HepG2 (cell line): Measurements from ENCODE around the gene VCL. TPM values are rescaled to one million over a fixed set of nuclear protein-coding genes. Genes with fewer than 3 reads are reported as not detected.

Experiments used
- ATAC-seq: fragments of 200-7000 bp; cut with Tn5 transposase; 3 replicates; pipeline ENCODE4 v1.9.1; 2020; ENCODE audit warnings: mild to moderate bottlenecking, moderate library complexity
- BruUV-seq: library from RNA; stranded (reverse); fragments of 400-500 nt; replicated peaks from 2 replicates; lab custom pipeline; 2021; lab: Mats Ljungman, UMichigan
- CTCF ChIA-PET: fragments of 300-600 bp; formaldehyde crosslinking; extraction: SDS; loops from one replicate; lab custom pipeline; 2021; ENCODE audit warnings: low total read pairs, inconsistent platforms, low intra/inter-chr PET ratio; lab: Yijun Ruan, JAX
- POLR2A ChIA-PET: fragments of 350-600 bp; sonication (Branson Sonifier 250); formaldehyde crosslinking; loops from one replicate; lab custom pipeline; 2020; ENCODE audit warnings: antibody characterized with exemption, inconsistent platforms; lab: Yijun Ruan, JAX
- DNase-seq: peaks from one replicate; pipeline ENCODE4 v3.0.0-alpha.2; 2015; ENCODE audit warnings: low spot score
- FAIRE-seq: peaks from 3 replicates; lab custom pipeline; 2011; peaks lifted over from hg19 to GRCh38; lab: Jason Lieb, UNC
- H2AFZ ChIP-seq: one replicate; pipeline ENCODE4 v1.6.1; 2011; ENCODE audit warnings: low read length, inconsistent platforms
- H3K27ac ChIP-seq: fragments of 300-600 bp; 3 replicates; pipeline ENCODE4 v1.8.0; 2011; ENCODE audit warnings: mixed run types, mild to moderate bottlenecking, mixed read lengths, low read length, inconsistent platforms; ENCODE audit not compliant: insufficient read depth; ENCODE audit errors: extremely low read length
- H3K27me3 ChIP-seq, 2 experiments: fragments of 200-600 bp in 1 of 2; 2 replicates in 1 of 2; 3 replicates in 1 of 2; pipeline versions ENCODE4 v1.6.0 to v1.8.0; 2011; ENCODE audit warnings: low read length in 2 of 2, mild to moderate bottlenecking in 2 of 2, moderate library complexity in 2 of 2, inconsistent platforms in 1 of 2; ENCODE audit not compliant: insufficient read depth in 2 of 2, control insufficient read depth in 1 of 2
- H3K36me3 ChIP-seq, 2 experiments: fragments of 200-600 bp in 1 of 2; replicated peaks in 1 of 2; 2 replicates in 1 of 2; 3 replicates in 1 of 2; pipeline versions ENCODE4 v1.5.1 to v1.8.0; 2011; ENCODE audit warnings: low read length in 2 of 2, inconsistent platforms in 1 of 2; ENCODE audit not compliant: insufficient read depth in 2 of 2, control insufficient read depth in 1 of 2
- H3K4me1 ChIP-seq: 2 replicates; pipeline ENCODE4 v1.5.1; 2012; ENCODE audit warnings: low read length, inconsistent platforms; ENCODE audit not compliant: insufficient read depth
- H3K4me2 ChIP-seq: 2 replicates; pipeline ENCODE4 v1.6.0; 2011; ENCODE audit warnings: low read depth, low read length, inconsistent platforms
- H3K4me3 ChIP-seq, 3 experiments: fragments of 200-600 bp in 1 of 3; sonication (generic), shearing (Covaris generic) in 1 of 3; replicated peaks in 1 of 3; 2 replicates each; pipeline ENCODE4 v1.5.1; 2011 to 2016; ENCODE audit warnings: low read length in 3 of 3, inconsistent platforms in 2 of 3, low read depth in 2 of 3, mild to moderate bottlenecking in 2 of 3, control low read depth in 1 of 3, mixed read lengths in 1 of 3; ENCODE audit not compliant: insufficient read depth in 1 of 3
- H3K79me2 ChIP-seq: one replicate; pipeline ENCODE4 v1.6.1; 2011; ENCODE audit warnings: low read length, inconsistent platforms; ENCODE audit not compliant: insufficient read depth
- H3K9ac ChIP-seq: 2 replicates; pipeline ENCODE4 v1.6.0; 2011; ENCODE audit warnings: mild to moderate bottlenecking, low read depth, low read length, inconsistent platforms; ENCODE audit not compliant: insufficient read depth
- H3K9me3 ChIP-seq: 2 replicates; pipeline ENCODE4 v1.5.1; 2012; ENCODE audit warnings: mild to moderate bottlenecking, low read length
- H4K20me1 ChIP-seq: 2 replicates; pipeline ENCODE4 v1.6.0; 2011; ENCODE audit warnings: inconsistent platforms, mild to moderate bottlenecking, low read length, moderate library complexity; ENCODE audit not compliant: insufficient read depth
- BRF2 ChIP-seq: sonication (generic); formaldehyde crosslinking; IDR thresholded peaks from 2 replicates; pipeline ENCODE4 v1.8.1; 2022; ENCODE audit warnings: mild to moderate bottlenecking, missing genetic modification reagents
- GTF3A ChIP-seq: sonication (generic); formaldehyde crosslinking; conservative IDR thresholded peaks from 2 replicates; pipeline ENCODE4 v1.4.0; 2020; ENCODE audit warnings: mild to moderate bottlenecking, missing genetic modification reagents
- HBP1 ChIP-seq: IDR thresholded peaks from 2 replicates; pipeline ENCODE4 v1.6.1; 2016; ENCODE audit warnings: low read depth, control low read depth
- KLF15 ChIP-seq: sonication (generic); formaldehyde crosslinking; IDR thresholded peaks from 2 replicates; pipeline ENCODE4 v1.8.1; 2023; ENCODE audit warnings: borderline replicate concordance, mild to moderate bottlenecking, inconsistent platforms, missing genetic modification reagents, mixed read lengths
- KLF16 ChIP-seq, 2 experiments: sonication (generic) in 1 of 2; formaldehyde crosslinking in 1 of 2; IDR thresholded peaks; 2 replicates each; pipeline versions ENCODE4 v1.6.1 to v1.8.0; 2016 to 2023; ENCODE audit warnings: missing genetic modification reagents in 2 of 2, missing compliant biosample characterization in 1 of 2
- KLF9 ChIP-seq: IDR thresholded peaks from 2 replicates; pipeline ENCODE4 v1.6.1; 2016; ENCODE audit warnings: low read depth
- LCORL ChIP-seq, 2 experiments: fragments of 450-650 bp in 1 of 2; sonication (generic) in 1 of 2; formaldehyde crosslinking in 1 of 2; IDR thresholded peaks; 2 replicates each; pipeline versions ENCODE4 v1.5.0 to v1.6.1; 2017 to 2020; ENCODE audit warnings: antibody characterized with exemption in 1 of 2, missing genetic modification reagents in 1 of 2
- MEF2D ChIP-seq: sonication (generic); formaldehyde crosslinking; IDR thresholded peaks from 2 replicates; pipeline ENCODE4 v1.5.1; 2020; ENCODE audit warnings: mild to moderate bottlenecking, missing genetic modification reagents
- PHF21A ChIP-seq: sonication (generic); formaldehyde crosslinking; IDR thresholded peaks from 2 replicates; pipeline ENCODE4 v1.5.0; 2020; ENCODE audit warnings: mild to moderate bottlenecking, missing genetic modification reagents
- PHF8 ChIP-seq: sonication (generic); formaldehyde crosslinking; IDR thresholded peaks from 2 replicates; pipeline ENCODE4 v1.5.0; 2020; ENCODE audit warnings: missing genetic modification reagents
- PREB ChIP-seq: sonication (generic); formaldehyde crosslinking; IDR thresholded peaks from 2 replicates; pipeline ENCODE4 v1.4.0; 2020; ENCODE audit warnings: missing genetic modification reagents
- TFDP1 ChIP-seq: IDR thresholded peaks from 2 replicates; pipeline ENCODE4 v1.6.1; 2016; ENCODE audit warnings: missing compliant biosample characterization, missing genetic modification reagents, borderline replicate concordance
- YEATS2 ChIP-seq: sonication (generic); formaldehyde crosslinking; IDR thresholded peaks from 2 replicates; pipeline ENCODE4 v1.4.0; 2020; ENCODE audit warnings: missing genetic modification reagents, borderline replicate concordance
- ZNF24 ChIP-seq: fragments of 450-650 bp; IDR thresholded peaks from 2 replicates; pipeline ENCODE4 v1.6.1; 2017; ENCODE audit warnings: antibody characterized with exemption, mild to moderate bottlenecking
- ZNF484 ChIP-seq: sonication (generic); formaldehyde crosslinking; IDR thresholded peaks from 2 replicates; pipeline ENCODE4 v1.5.1; 2020; ENCODE audit warnings: mild to moderate bottlenecking, low read depth, missing genetic modification reagents, borderline replicate concordance
- ZNF552 ChIP-seq: sonication (generic); formaldehyde crosslinking; IDR thresholded peaks from 2 replicates; pipeline ENCODE4 v1.9.0; 2022; ENCODE audit warnings: missing genetic modification reagents, mild to moderate bottlenecking, borderline replicate concordance
- ZNF678 ChIP-seq: sonication (generic); formaldehyde crosslinking; IDR thresholded peaks from 2 replicates; pipeline ENCODE4 v1.4.0; 2020; ENCODE audit warnings: mild to moderate bottlenecking, missing genetic modification reagents
- ZSCAN31 ChIP-seq: sonication (generic); formaldehyde crosslinking; IDR thresholded peaks from 2 replicates; pipeline ENCODE4 v1.5.0; 2020; ENCODE audit warnings: low read depth, mild to moderate bottlenecking, missing genetic modification reagents
- WGBS: methylation state at CpG from one replicate; pipeline ENCODE4 v1.1.6; 2017; ENCODE audit warnings: low lambda C conversion rate; 5-methylcytosine and 5-hydroxymethylcytosine counted together
- in situ Hi-C: cut with HindIII; loops from 2 replicates; pipeline ENCODE4 v1.10.0; 2017; ENCODE audit warnings: low pct_unique_long_range_greater_than_20kb; ENCODE audit not compliant: extremely low pct_ligation_motif_present
- intact Hi-C: fragments of 100-400 bp; cut with micrococcal nuclease; formaldehyde crosslinking; loops from one replicate; pipeline ENCODE4 v1.10.0; 2022; ENCODE audit not compliant: unreplicated experiment
- polyA plus RNA-seq, 8 experiments: library from polyadenylated mRNA; depleted of rRNA in 3 of 8; stranded (reverse) in 7 of 8; unstranded in 1 of 8; fragments of >200 nt; fragmentation: Illumina TruSeq in 4 of 8; extraction: Trizol in 4 of 8; gene quantifications; 2 replicates each; pipeline versions ENCODE4 v1.2.1 to v1.2.3, GENCODE V29; 2011 to 2016; ENCODE audit warnings: low read depth in 4 of 8, missing spikeins in 1 of 8, mixed read lengths in 1 of 8; ENCODE audit not compliant: insufficient read depth in 1 of 8
- total RNA-seq, 5 experiments: library from RNA; depleted of rRNA; stranded (reverse); fragments of >200 nt; fragmentation: Illumina TruSeq; extraction: Trizol; gene quantifications; 2 replicates each; pipeline ENCODE4 v1.2.3, GENCODE V29; 2016; ENCODE audit warnings: low read depth in 1 of 5

Gene VCL
- total and polyA plus RNA-seq, 2 of the 13 experiments (the other 11 are each of a cell fraction or from before 2014, with no cell fraction given) = 17.3 to 26.9 TPM

- Histone ChIP-seq H3K4me3 (peak within 1 kb of the TSS; percentile 80 to 96 (median 91)), H3K27ac (peak within 1 kb of the TSS; percentile 95), H3K4me2 (peak within 1 kb of the TSS; percentile 95), H4K20me1 (no peaks in the 10 kb centered on the region), H3K9me3 (no peaks in the 10 kb centered on the region), H3K9ac (peak within 1 kb of the TSS; percentile 96), H3K79me2 (peaks cover 63% of the 10 kb centered on the region), H3K4me1 (peaks cover 47% of the 10 kb centered on the region), H3K36me3 (peaks cover 1 to 4% of the 10 kb centered on the region in 2 experiments; a peak in 1 of 5 replicates), H3K27me3 (peaks cover 0 to 4% of the 10 kb centered on the region in 2 experiments; a peak in 1 of 5 replicates), H2AFZ (peak within 1 kb of the TSS; percentile 52)
- WGBS = 0% methylated on average over 19 of the region's 32 CpGs
- DNase-seq (no peak), FAIRE-seq (no peak), ATAC-seq (peak; percentile 78)
- no TSS peak for BruUV-seq
- ChIA-PET POLR2A (interaction anchor here (0.6 to 3.0 kb wide), 7 partner anchors 11 to 1249 kb away, joined by 3 to 45 read pairs (median 4); no protein-coding TSS in a partner anchor), CTCF (no interaction called here)
- intact Hi-C loops = loop anchor here (2.0 to 10.0 kb wide), 2 partner anchors 26 to 64 kb away; no protein-coding TSS in a partner anchor
- in situ Hi-C loops = no loop called here
- TF ChIP-seq YEATS2 (CRISPR knock-in tag) (peak; percentile 57; the same call in 1 of the 2 replicates), KLF9 (CRISPR knock-in tag) (0 out of 2 replicates have a peak, but pooled peaks have one; percentile 11), GTF3A (CRISPR knock-in tag) (no peak), ZNF24 (0 out of 2 replicates have a peak, but pooled peaks have one; percentile 22), ZNF484 (CRISPR knock-in tag) (no peak), TFDP1 (CRISPR knock-in tag) (0 out of 2 replicates have a peak, but pooled peaks have one; percentile 7), KLF15 (CRISPR knock-in tag) (no peak; the same call in 1 of the 2 replicates), ZNF552 (CRISPR knock-in tag) (no peak), MEF2D (peak; percentile 36; the same call in 1 of the 2 replicates), BRF2 (no peak), PHF21A (CRISPR knock-in tag) (peak; percentile 55; the same call in 1 of the 2 replicates), PHF8 (peak; percentile 69), ZNF678 (CRISPR knock-in tag) (no peak), LCORL (IDR thresholded peaks at IDR 0.05) (peak; percentile 60; the same call in 1 of the 2 replicates), LCORL (CRISPR knock-in tag; IDR thresholded peaks at IDR 0.05) (0 out of 2 replicates have a peak, but pooled peaks have one; percentile 56), ZSCAN31 (CRISPR knock-in tag) (peak; percentile 42), PREB (CRISPR knock-in tag) (no peak), HBP1 (CRISPR knock-in tag) (0 out of 2 replicates have a peak, but pooled peaks have one; percentile 5), KLF16 (CRISPR knock-in tag; IDR thresholded peaks at IDR 0.05) (0 out of 4 replicates have a peak, but pooled peaks of 1 of the 2 experiments have one; percentile 13)
These were observed 152.5 kb downstream of the VCL start, which contains the start of gene AP3M1 for GRCh38 chr10:74150204-74150989. Gene AP3M1, minus strand, starts transcription at chr10:74150828. Its CDS starts 12,449 bp downstream, at chr10:74138379.
